Measurements from ENCODE around the gene ZIC5.

The ZIC5 gene

GRCh38 chr13:99987154-99988019, 15.8 kb upstream of the ZIC5 start:
- DNase-seq (ENCODE audit: low spot score): no peak

DNA sequence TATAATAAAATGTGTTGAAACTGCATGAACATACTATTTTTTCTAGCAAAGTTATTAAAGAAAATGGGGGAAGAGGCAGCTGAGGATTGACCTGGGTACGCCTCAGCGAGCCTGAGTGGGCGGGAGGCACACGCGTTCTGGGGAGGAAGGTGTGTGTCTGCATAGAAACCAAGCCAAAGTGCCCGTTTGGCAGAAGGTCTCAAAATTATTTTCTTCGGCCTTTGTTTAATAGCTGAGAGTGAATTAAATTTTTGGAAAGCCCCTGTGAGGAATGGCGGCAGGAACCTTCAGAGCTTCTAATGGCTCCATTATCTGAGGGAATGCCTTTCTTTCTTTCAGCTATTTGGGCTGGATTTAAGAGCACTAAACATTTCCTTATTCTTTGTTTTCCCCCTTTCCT, 15.2 kb upstream of the ZIC5 start:
- no peak for DNase-seq (ENCODE audit: low spot score)

DNA sequence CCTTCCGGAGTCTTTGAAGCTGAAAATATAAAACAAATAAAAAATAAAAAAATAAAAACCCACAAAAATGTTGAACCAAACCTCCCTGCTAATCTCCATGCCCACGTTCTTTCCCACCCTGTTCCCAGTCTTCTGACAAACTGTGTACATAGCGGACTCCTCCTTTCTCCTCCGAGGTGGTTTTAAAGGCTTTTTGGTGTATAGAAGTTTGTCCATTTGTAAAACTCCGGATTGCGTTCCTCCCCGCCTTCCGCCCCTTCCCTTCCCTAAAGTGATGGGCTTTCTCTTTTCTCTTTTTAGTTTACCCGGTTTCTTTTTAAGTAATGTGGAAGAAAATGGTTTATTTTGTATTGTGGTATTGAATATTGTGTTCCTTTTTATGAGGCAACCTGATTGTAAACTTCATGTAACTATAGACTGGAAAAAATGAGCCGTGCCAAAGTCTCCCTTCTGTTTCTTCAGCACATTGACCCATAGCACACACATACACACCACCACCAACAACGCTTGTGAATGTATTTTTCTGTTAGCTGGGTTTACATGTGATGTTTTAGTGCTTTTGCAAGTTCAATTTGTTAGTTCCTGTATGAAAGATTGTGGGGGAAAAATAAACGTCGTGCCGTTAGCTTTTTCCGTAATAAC, 14.4 kb upstream of the ZIC5 start:
- DNase-seq (ENCODE audit: low spot score): no peak

GRCh38 chr13:99985241-99985874, 13.8 kb upstream of the ZIC5 start:
- no peak for DNase-seq (ENCODE audit: low spot score)

DNA sequence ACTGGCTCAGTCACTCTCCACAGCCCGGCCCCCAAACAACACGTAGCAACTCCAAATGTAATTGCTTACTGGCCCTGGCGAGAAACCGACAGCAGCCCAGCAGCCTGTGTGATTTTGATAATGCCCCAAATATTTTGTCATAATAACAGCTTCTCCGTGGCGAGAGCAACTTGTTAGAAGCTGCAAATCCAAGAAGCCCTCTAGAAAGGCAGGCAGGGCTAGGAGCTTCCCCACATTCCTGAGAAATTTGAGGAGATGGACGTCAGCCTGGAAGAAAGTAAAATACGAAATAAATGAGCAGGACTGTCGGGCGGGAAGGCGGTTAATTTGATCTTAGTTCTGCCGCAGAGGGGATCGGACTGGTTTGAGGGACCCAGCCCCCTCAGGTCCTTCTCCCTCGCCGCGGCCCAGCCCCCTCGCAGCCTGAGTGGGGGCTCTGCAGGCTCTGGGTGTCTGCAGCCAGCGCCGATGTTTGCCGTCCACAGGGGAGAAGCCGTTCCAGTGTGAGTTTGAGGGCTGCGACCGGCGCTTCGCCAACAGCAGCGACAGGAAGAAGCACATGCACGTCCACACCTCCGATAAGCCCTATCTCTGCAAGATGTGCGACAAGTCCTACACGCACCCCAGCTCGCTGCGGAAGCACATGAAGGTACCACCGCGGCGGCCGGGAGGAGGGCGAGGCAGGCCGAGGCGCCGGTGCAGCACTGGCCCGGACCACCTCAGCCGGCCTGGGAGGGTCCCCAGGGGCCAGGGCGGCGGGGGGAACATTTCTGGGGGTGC, 13.1 kb upstream of the ZIC5 start:
- DNase-seq (ENCODE audit: low spot score): no peak

- no peak for DNase-seq (ENCODE audit: low spot score)
Observed at GRCh38 chr13:99983499-99984401, 12.2 kb upstream of the ZIC5 start.

GRCh38 chr13:99982731-99983498, 11.3 kb upstream of the ZIC5 start:
- no peak for DNase-seq (ENCODE audit: low spot score)

- no peak for DNase-seq (ENCODE audit: low spot score)
Observed at GRCh38 chr13:99982036-99982730, 10.6 kb upstream of the ZIC5 start.

DNA sequence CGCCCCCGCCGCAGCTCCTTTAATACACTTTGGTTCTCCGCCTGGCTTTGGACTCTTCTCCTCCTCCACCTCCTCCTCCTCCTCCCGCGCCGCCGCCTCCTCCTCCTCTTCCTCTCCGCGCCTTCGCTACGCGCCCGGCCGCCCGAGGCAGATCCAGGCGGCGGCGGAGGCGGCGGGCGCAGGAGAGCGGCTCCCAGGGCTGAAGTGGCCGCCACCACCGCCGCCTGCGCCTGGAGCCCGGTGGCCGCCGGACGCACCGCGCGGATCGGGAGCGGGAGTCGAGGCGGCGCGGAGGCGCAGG, 10.1 kb upstream of the ZIC5 start, which contains the start of gene ZIC2:
ZIC2 (plus strand) TSS at position 50 of the 301 bp plus-strand sequence. CDS start 281 bp downstream, outside the sequence.
- DNase-seq (ENCODE audit: low spot score): no peak

- no peak for DNase-seq (ENCODE audit: low spot score)
Observed at GRCh38 chr13:99980824-99981734, 9.5 kb upstream of the ZIC5 start.

- DNase-seq (ENCODE audit: low spot score): peak; percentile 92
Observed at GRCh38 chr13:99980201-99980823, 8.7 kb upstream of the ZIC5 start.

DNA sequence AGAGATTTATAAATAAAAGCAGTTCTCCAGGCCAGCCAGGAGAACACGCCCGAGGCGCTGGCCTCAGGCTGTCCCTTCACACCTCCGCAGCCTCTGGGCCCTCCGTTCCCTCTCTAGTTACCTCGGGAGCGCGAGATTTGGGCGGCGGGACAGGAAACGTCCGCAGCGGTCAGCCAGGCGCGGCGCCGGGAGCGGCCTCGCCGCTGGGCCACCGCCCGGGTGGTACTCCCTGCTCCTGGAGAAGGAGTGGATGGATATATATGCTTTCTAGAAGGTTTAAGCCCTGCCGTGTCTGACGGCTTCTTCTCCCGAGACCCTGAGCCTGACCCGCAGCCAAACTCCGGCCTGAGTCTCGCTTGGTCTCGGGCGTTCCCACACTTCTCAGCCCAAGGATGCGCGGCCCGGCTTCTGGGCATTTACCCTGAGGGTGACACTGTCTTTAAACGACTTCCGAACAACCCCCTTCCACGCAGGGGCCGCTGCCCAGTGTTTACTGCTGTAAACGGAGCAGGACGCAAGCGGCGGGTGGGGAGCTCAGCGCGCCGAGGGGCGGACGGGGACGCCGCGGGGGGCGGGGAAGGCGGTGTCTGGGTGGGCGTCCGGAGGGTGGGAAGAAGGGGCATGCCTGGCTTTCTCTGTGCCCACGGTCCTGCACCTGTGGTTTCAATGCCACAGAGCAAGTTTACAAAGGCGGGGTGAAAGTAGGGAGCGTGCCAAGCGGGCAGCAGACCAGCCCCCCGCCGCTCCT, 8.1 kb upstream of the ZIC5 start:
- no peak for DNase-seq (ENCODE audit: low spot score)

DNA sequence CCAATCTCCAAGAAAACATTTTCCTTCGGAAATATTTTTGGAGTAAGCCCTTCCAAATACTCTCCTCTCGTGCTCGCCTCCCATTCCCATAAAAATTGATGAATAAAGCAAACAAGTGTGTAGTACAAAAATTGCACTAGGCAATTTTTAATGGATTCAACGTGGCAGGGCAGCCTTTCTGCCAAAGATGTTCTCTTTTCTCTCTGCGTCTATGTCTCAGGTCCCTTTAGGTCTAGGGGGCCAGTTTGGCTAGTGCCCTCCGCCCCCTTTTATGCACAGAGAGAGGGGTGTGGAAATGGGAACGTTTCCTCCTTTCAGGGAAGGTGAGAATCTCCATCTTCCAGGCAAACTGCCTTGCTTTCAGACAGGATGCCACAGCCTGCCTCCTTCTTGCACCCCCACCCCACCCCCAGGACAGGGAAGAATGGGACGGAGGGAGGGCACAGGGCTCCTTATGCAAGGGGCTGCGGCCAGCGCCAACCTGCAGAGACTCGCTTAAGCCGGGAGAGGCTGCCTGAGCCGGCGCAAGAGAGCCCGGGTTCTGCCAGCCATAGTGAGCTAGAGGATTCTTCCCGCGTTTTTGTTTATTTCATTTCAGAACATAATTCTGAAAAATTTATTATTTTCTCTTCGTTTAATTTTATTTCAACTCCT, 7.4 kb upstream of the ZIC5 start:
- DNase-seq (ENCODE audit: low spot score): no peak

GRCh38 chr13:99977912-99978798, 6.6 kb upstream of the ZIC5 start:
- no peak for DNase-seq (ENCODE audit: low spot score)

GRCh38 chr13:99977334-99977911, 5.9 kb upstream of the ZIC5 start:
- no peak for DNase-seq (ENCODE audit: low spot score)

DNA sequence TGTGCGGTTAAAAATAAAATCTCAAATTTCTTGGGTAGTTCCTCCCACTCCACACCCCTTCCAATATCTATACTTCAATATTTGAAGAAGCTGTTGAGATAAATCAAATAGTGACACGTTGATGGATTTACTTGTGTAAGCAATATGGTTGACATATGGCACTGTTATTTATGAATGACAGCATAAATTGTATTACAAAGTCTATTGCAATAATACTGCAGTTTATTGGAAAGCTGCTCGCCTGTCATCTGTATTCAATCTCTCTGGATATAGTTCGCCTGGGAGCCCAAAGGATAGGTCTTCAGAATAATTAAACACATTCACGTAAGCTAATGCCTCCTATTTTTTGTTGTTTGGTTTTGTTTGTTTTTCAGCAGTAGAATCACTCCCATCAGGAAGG, 5.0 kb upstream of the ZIC5 start:
- no peak for DNase-seq (ENCODE audit: low spot score)

Measured in AG08396 (cell line).